GM13976 (cell line): ENCODE results near the gene ZHX3.

ENCODE experiments used
- DNase-seq: peaks from one replicate; pipeline ENCODE4 v3.0.0; 2012; ENCODE audit warnings: low spot score
- CTCF ChIP-seq: IDR thresholded peaks from 2 replicates; pipeline ENCODE4 v1.5.1; 2012; ENCODE audit warnings: borderline replicate concordance, mild to moderate bottlenecking; ENCODE audit not compliant: insufficient read depth; ENCODE audit errors: extremely low read depth, missing control alignments, control extremely low read depth
- in situ Hi-C: fragments of 300-500 bp; cut with MboI; formaldehyde crosslinking; loops from one replicate; pipeline ENCODE4 v1.12.0; 2022; ENCODE audit warnings: low sequenced_read_pairs, mixed read lengths, inconsistent platforms; ENCODE audit not compliant: unreplicated experiment

The ZHX3 gene

DNA sequence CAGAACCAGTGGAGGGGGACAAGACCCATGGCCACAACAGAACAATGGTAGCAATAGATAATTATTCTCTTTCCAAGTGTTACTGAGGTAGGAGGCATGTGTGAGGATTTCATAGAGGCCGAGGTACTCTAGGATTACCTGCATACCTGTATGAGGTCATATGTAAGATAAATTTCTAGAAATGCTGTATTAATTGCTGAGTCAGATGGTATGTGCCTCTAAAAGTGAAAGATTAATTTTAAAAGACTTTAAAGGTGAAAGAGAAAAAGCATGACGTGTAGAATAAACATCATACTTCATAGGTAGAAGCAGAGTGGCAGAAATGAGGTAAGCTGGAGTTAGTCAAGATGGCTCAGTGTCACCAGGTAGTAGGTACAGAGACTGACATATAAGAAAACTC is 51.6 kb downstream of the ZHX3 start:
- no peak for TF ChIP-seq CTCF
- in situ Hi-C loops, result no loop called here
- DNase-seq, result no peak

GRCh38 chr20:41264819-41265218 is 52.7 kb downstream of the ZHX3 start:
- DNase-seq, result no peak
- TF ChIP-seq CTCF, result no peak
- in situ Hi-C loops, result no loop called here

DNA sequence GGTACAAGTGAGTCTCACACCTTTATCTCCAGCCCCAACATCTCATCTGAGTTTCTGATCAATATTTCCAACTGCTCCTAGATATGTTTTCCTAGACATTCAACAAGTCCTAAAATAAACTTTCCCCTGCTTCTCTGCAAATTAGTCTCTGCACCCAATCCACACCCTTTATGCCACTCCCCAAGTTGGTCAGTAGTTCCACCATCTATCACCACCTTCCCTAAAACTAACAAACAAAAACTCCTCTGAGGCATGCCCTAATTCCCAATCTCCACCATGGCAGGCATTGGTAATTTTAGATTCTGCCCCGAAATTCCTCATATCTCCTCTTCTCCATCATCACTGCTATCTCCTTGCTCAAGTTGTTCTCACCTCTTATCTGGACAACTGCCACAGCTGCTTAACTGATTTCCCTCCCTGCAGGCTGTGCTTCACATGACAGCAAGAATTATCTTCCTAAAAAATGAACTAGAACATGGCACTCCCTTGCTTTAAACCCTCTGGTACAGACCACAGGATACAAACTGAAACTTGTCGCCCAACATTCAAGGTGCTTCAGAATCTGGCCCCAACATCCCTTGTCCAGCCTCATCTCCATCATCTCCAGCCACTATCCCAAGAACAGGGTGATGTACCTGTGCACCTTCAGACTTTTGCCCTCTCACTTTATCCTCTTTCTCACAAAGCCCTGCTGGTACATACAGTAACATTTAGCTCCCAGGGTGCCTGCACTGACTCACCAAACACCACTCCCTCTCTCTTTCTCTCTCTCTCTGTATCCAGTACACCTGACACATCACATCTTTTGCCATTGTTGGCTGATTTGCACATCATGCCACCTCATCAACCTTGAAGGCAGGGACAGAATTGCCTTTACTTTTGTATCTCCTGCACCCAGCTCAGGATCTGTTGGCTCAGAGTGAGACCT is 55.5 kb downstream of the ZHX3 start:
- DNase-seq, result no peak
- in situ Hi-C loops, result no loop called here
- TF ChIP-seq CTCF, result no peak

DNA sequence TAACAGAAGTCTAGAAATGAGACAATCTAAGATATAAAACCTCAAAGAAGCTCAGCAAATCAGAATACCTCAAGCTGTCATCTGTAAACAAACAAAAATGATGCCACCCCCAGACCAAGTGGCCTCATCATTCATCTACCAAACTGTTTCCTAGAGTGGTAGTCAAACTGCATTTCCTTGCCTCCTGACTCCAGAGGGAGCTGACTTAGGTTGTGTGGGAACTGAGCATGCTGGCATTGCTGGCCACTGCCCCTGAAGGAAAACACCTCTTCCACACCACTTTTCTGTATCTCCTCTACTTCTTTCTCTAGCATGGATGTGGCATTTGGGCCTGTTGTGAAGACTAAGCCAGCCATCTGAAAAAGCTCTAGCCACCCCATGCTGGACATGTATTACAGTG is 56.3 kb downstream of the ZHX3 start:
- TF ChIP-seq CTCF, result no peak
- in situ Hi-C loops, result no loop called here
- no peak for DNase-seq

GRCh38 chr20:41260734-41261220 is 56.8 kb downstream of the ZHX3 start:
- no peak for TF ChIP-seq CTCF
- DNase-seq, result no peak
- in situ Hi-C loops, result no loop called here

GRCh38 chr20:41259309-41259708 is 58.2 kb downstream of the ZHX3 start:
- in situ Hi-C loops, result no loop called here
- TF ChIP-seq CTCF, result no peak
- DNase-seq, result no peak
